H1 (cell line): ENCODE measurements around the gene ELOVL4.

ENCODE experiments used
- CHD2 ChIP-seq: IDR thresholded peaks from 2 replicates; pipeline ENCODE4 v1.6.1; 2012; ENCODE audit warnings: low read length, improper control_type of control experiment
- CREB1 ChIP-seq: IDR thresholded peaks from 2 replicates; pipeline ENCODE4 v1.6.1; 2012; ENCODE audit warnings: inconsistent platforms
- CTCF ChIP-seq, 3 experiments: IDR thresholded peaks; 1 replicate in 2 of 3; 2 replicates in 1 of 3; pipeline versions ENCODE4 v1.5.1 to v1.6.1; 2011; ENCODE audit warnings: low read length in 3 of 3, mild to moderate bottlenecking in 3 of 3, inconsistent platforms in 2 of 3, low read depth in 1 of 3, moderate library complexity in 1 of 3; ENCODE audit not compliant: insufficient read depth in 1 of 3; ENCODE audit errors: control extremely low read depth in 1 of 3
- EP300 ChIP-seq, 2 experiments: IDR thresholded peaks; 1 replicate in 1 of 2; 2 replicates in 1 of 2; pipeline ENCODE4 v1.6.1; 2011 to 2012; ENCODE audit warnings: low read depth in 2 of 2, low read length in 2 of 2, mild to moderate bottlenecking in 2 of 2, borderline replicate concordance in 1 of 2, inconsistent platforms in 1 of 2, moderate library complexity in 1 of 2
- JUN ChIP-seq: IDR thresholded peaks from 2 replicates; pipeline ENCODE4 v1.6.1; 2011; ENCODE audit warnings: low read depth, mild to moderate bottlenecking, improper control_type of control experiment, low read length
- POLR2A ChIP-seq, 2 experiments: IDR thresholded peaks; 1 replicate in 1 of 2; 2 replicates in 1 of 2; pipeline ENCODE4 v1.6.1; 2011; ENCODE audit warnings: low read depth in 2 of 2, low read length in 2 of 2, mild to moderate bottlenecking in 2 of 2; ENCODE audit errors: control extremely low read depth in 1 of 2
- POLR2AphosphoS5 ChIP-seq: IDR thresholded peaks from 2 replicates; pipeline ENCODE4 v1.6.1; 2011; ENCODE audit warnings: low read depth, low read length
- RFX5 ChIP-seq: IDR thresholded peaks from 2 replicates; pipeline ENCODE4 v1.6.1; 2011; ENCODE audit warnings: low read depth, low read length, improper control_type of control experiment, borderline replicate concordance
- RXRA ChIP-seq: IDR thresholded peaks from 2 replicates; pipeline ENCODE4 v1.6.1; 2011; ENCODE audit warnings: low read depth, mild to moderate bottlenecking, low read length, moderate library complexity; ENCODE audit not compliant: insufficient read depth
- SIN3A ChIP-seq, 2 experiments: IDR thresholded peaks in 1 of 2; conservative IDR thresholded peaks in 1 of 2; 2 replicates each; pipeline ENCODE4 v1.6.1; 2011 to 2012; ENCODE audit warnings: low read length in 2 of 2, improper control_type of control experiment in 1 of 2, low read depth in 1 of 2, mild to moderate bottlenecking in 1 of 2
- SRF ChIP-seq: IDR thresholded peaks from 2 replicates; pipeline ENCODE4 v1.6.1; 2011; ENCODE audit warnings: mild to moderate bottlenecking, low read depth, low read length, moderate library complexity
- TAF1 ChIP-seq: IDR thresholded peaks from 2 replicates; pipeline ENCODE4 v1.6.1; 2011; ENCODE audit warnings: mild to moderate bottlenecking, low read depth, low read length
- YY1 ChIP-seq: IDR thresholded peaks from 2 replicates; pipeline ENCODE4 v1.6.1; 2011; ENCODE audit warnings: low read depth, mild to moderate bottlenecking, low read length

- no peak for TF ChIP-seq CTCF (IDR thresholded peaks at IDR 0.05; ENCODE audit: control extremely low read depth in 1 of 3, insufficient read depth in 1 of 3, low read depth in 1 of 3, low read length in 3 of 3)
- no peak for TF ChIP-seq JUN
- no peak for TF ChIP-seq TAF1
- TF ChIP-seq RFX5 = no peak
- TF ChIP-seq EP300 (IDR thresholded peaks at IDR 0.05; ENCODE audit: borderline replicate concordance in 1 of 2, low read depth in 2 of 2, low read length in 2 of 2) = no peak
- no peak for TF ChIP-seq CREB1
- no peak for TF ChIP-seq CHD2
- TF ChIP-seq SIN3A (conservative IDR thresholded peaks at IDR 0.05 in 1 of 2, IDR thresholded peaks at IDR 0.05 in 1 of 2; ENCODE audit: low read depth in 1 of 2, low read length in 2 of 2) = no peak
- no peak for TF ChIP-seq SRF
- no peak for TF ChIP-seq POLR2A (IDR thresholded peaks at IDR 0.05; ENCODE audit: control extremely low read depth in 1 of 2, low read depth in 2 of 2, low read length in 2 of 2)
- TF ChIP-seq RXRA = no peak
- no peak for TF ChIP-seq POLR2AphosphoS5
- no peak for TF ChIP-seq YY1
Measured at GRCh38 chr6:79927758-79928157, 19.6 kb downstream of the ELOVL4 start.
